Thyroid gland (tissue), 4 donors: ENCODE results near the gene CDK5R1. TPM values are rescaled to one million over a fixed set of nuclear protein-coding genes. Genes with fewer than 3 reads are reported as not detected.

Experiments used
- DNase-seq, 2 donors: peaks; one replicate each; pipeline ENCODE4 v3.0.0-alpha.2; 2019
- H3K27ac ChIP-seq, 3 donors: fragments of 200-600 bp; sonication (generic); 1 replicate in 2 of 3; 2 replicates in 1 of 3; pipeline ENCODE4 v1.5.1; 2016 to 2019; ENCODE audit warnings: mild to moderate bottlenecking in 1 of 3, moderate library complexity in 1 of 3
- H3K27me3 ChIP-seq: fragments of 200-600 bp; sonication (generic); one replicate; pipeline ENCODE4 v1.5.1; 2019
- H3K36me3 ChIP-seq, 2 donors: fragments of 200-600 bp; sonication (generic); one replicate each; pipeline ENCODE4 v1.5.1; 2016 to 2019
- H3K4me1 ChIP-seq, 2 donors: fragments of 200-600 bp; sonication (generic); one replicate each; pipeline ENCODE4 v1.5.1; 2017 to 2019
- H3K4me3 ChIP-seq, 3 donors: fragments of 200-600 bp; sonication (generic); replicated peaks in 1 of 3; 1 replicate in 2 of 3; 2 replicates in 1 of 3; pipeline ENCODE4 v1.5.1; 2016; ENCODE audit warnings: mild to moderate bottlenecking in 1 of 3
- H3K9me3 ChIP-seq: fragments of 200-600 bp; sonication (generic); one replicate; pipeline ENCODE4 v1.5.1; 2017
- POLR2A ChIP-seq, 2 donors: fragments of 450-650 bp; IDR thresholded peaks; one replicate each; pipeline ENCODE4 v1.6.1; 2017; ENCODE audit warnings: antibody characterized with exemption in 2 of 2, mild to moderate bottlenecking in 2 of 2, moderate library complexity in 1 of 2
- WGBS, 2 donors: methylation state at CpG; one replicate each; pipeline ENCODE4 v1.1.5; 2017; 5-methylcytosine and 5-hydroxymethylcytosine counted together
- intact Hi-C: fragments of 100-400 bp; cut with DNase I; formaldehyde crosslinking; loops from one replicate; pipeline ENCODE4 v1.15.1; 2023
- total RNA-seq, 4 donors: library from RNA; depleted of rRNA; stranded (reverse); fragments of >200 nt; gene quantifications; one replicate each; pipeline ENCODE4 v1.2.3, GENCODE V29; 2016
- TF ChIP-seq, protein P1 (sequence below), 6 experiments: fragments of 200-600 bp in 3 of 6; fragments of 450-650 bp in 3 of 6; sonication (generic) in 3 of 6; IDR thresholded peaks; one replicate each; pipeline ENCODE4 v1.5.1; 2016 to 2019; ENCODE audit warnings: antibody characterized with exemption in 6 of 6, mild to moderate bottlenecking in 2 of 6, inconsistent platforms in 1 of 6, moderate library complexity in 1 of 6

The CDK5R1 gene
- total RNA-seq, 4 donors from 2014 or later: 0.49 to 0.78 (median 0.58) TPM

DNA sequence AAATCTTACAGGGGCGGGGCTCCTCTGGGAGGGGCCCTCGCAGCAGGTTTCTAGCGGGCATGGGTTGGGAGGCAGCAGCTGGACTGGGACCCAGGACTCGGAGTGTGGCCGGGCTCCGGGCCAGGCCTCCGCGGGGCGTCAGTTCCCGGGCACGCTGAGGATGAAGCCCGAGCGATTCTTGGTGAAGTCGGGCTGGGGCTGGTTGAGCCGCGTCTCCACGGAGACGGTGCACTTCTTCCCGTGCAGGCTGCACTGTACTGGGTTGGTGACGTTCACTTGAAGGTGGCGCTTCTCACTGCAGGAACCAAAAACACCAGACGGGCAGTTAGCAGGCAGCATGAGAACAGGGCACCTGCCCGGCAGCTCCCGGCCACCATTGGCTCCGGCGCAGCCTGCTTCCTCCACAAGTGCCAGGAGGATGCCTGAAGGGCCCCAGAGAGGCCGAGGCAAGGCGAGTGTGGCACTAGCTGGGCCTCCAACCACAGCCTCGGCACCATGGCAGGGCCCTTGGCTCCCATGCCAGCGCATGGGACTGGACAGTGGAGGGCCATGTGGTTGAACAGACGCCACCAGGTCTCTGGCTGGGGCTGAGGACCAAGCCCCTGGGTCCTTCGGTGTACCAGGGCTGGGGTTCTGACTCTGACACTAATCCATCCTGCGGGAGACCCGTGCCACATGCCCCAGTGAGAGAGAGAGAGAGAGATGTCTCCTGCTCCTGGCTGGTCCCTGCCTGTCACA lies 8.0 kb downstream of the CDK5R1 start:
- WGBS, 2 donors: 89 to 93% methylated on average over 29 of the region's 34 CpGs
- Histone ChIP-seq H3K4me1 (no peaks in the 10 kb centered on the region), H3K36me3 (no peaks in the 10 kb centered on the region), H3K27ac (no peak overlapping the region), H3K27me3 (no peaks in the 10 kb centered on the region), H3K4me3 (no peak overlapping the region), H3K9me3 (no peaks in the 10 kb centered on the region)
- DNase-seq: no peak
- TF ChIP-seq POLR2A (IDR thresholded peaks at IDR 0.05): no peak
- TF ChIP-seq, protein P1, sequence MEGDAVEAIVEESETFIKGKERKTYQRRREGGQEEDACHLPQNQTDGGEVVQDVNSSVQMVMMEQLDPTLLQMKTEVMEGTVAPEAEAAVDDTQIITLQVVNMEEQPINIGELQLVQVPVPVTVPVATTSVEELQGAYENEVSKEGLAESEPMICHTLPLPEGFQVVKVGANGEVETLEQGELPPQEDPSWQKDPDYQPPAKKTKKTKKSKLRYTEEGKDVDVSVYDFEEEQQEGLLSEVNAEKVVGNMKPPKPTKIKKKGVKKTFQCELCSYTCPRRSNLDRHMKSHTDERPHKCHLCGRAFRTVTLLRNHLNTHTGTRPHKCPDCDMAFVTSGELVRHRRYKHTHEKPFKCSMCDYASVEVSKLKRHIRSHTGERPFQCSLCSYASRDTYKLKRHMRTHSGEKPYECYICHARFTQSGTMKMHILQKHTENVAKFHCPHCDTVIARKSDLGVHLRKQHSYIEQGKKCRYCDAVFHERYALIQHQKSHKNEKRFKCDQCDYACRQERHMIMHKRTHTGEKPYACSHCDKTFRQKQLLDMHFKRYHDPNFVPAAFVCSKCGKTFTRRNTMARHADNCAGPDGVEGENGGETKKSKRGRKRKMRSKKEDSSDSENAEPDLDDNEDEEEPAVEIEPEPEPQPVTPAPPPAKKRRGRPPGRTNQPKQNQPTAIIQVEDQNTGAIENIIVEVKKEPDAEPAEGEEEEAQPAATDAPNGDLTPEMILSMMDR (IDR thresholded peaks at IDR 0.05): no peak
- intact Hi-C loops: no loop called here

DNA sequence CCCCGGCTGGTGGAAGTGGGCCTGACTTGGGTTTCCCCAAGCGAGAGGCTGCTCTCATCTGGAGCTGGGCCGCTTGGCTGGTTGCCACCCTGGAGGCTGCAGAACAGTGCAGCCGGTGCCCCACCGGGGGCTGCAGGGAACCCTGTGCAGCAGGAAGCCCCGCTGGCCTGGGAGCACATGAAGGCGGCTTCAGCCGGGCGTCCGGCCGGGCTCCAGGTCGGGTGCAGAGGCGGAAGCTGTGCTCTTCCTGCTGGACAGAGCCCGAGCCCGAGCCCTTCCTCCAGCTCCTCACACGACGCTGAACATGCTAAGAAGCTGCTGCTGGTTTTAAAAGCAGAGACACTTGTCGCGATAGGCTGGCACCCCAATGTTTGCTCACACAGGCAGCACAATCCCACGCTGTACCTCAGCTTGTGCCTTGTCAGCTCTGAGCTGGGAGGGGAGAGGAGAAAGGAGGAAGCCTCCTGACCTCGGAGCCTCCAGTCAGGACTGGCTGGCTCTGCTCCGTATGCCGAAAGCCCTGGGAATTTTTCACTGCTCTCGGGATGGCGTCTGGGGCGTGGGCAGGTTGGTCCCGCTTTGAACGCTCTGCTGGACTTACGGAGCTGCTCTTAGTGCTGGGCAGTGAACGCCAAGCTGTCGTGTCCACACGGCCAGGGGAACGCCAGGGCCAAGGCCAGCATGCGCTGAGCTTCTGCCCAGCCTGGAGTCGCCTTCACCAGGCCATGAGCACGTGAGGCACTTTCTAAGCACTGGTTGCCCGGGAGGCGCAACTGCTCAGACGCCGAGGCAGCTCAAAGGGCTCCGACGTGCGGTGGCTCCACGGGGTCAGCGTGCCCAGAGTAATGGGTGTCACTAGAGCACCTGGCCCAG lies 8.8 kb downstream of the CDK5R1 start:
- DNase-seq: no peak
- H3K4me3 ChIP-seq: no peak overlapping the region

DNA sequence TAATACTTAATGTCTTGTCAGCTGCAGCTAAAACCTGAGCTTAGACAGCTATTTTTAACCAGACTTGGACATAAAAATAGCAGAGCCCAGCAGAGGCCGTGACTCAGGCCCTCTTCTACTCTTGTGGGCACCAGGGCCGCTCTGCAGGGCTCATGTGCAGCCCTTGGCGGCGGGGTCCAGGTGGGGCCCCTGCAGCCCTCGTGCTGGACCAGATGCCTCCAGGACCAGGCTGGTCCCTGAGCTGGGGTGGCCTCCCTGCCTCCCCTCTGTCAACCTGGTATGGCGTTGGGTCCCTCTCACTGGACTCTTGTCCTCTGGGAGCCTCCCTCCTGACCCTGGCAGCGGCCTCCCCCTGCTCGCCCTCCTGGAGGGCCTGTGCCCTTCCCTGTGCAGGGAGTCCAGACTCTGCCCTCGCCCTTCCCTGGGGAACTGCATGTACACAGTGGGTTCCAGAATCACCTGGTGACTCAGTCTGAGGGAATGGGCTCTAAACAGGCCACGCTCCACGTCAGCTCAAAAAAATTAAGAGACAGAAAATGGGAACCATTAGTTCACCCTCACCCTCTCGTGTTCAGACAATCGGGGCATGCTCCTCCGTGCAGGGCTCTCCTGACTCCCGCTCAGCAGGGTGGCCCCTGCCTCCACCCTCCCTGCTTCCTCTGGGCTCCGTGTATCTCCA lies 9.7 kb downstream of the CDK5R1 start:
- no peak for DNase-seq
- H3K36me3 ChIP-seq: no peaks in the 10 kb centered on the region
- 85 to 87% methylated on average over 7 to 16 of the region's 16 CpGs for WGBS, 2 donors
- no peaks in the 10 kb centered on the region for H3K9me3 ChIP-seq
- no peak overlapping the region for H3K27ac ChIP-seq
- no peak overlapping the region for H3K4me3 ChIP-seq
- intact Hi-C loops: no loop called here
- H3K4me1 ChIP-seq: no peaks in the 10 kb centered on the region
- H3K27me3 ChIP-seq: no peaks in the 10 kb centered on the region
- no peak for TF ChIP-seq POLR2A (IDR thresholded peaks at IDR 0.05)
- TF ChIP-seq, protein P1 (IDR thresholded peaks at IDR 0.05): no peak

More for the DNA sequence above, 8.8 kb downstream of the CDK5R1 start:
- 66 to 73% methylated on average over 15 to 38 of the region's 45 CpGs for WGBS, 2 donors
- H3K4me1 ChIP-seq: no peaks in the 10 kb centered on the region
- TF ChIP-seq, protein P1 (IDR thresholded peaks at IDR 0.05): no peak
- TF ChIP-seq POLR2A (IDR thresholded peaks at IDR 0.05): no peak
- intact Hi-C loops: no loop called here
- no peaks in the 10 kb centered on the region for H3K36me3 ChIP-seq
- H3K9me3 ChIP-seq: no peaks in the 10 kb centered on the region
- H3K27me3 ChIP-seq: no peaks in the 10 kb centered on the region
- H3K27ac ChIP-seq: no peak overlapping the region

DNA sequence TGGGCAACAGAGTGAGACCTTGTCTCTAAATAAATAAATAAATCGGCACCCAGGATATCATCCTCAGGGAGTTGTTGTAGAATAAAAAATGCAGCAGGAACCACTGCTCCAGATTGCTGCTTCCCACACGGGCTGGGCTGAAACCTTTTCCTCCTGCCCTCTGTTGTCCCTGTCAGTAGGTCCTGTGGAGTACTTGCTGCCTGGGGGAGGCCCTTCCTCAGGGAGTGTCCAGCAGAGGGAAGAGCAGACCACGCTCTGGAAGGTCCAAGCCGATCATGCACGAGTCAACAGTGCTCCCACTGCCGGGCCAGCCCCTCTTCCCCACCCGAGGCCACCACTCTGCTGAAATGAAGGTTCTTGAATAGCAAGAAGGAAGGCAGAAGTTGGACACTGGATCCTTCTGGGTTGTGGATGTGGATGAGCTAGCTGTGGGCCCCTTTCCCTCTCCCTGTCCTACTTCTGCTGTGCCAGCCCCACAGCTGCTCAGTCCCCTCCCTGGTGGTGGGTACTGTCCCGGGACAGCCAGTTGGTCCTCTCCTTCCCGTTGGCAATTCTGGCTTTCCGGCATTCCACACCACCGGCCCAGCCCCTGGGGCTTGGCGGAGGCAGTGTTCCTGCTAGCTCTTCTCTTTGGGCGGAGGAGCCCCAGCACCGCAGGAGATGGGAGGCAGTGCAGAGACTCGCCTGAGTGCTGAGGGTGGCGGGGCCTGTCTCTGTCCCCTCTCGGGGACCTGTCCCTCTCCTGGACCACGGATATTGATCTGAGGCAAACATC lies 10.8 kb downstream of the CDK5R1 start:
- WGBS, 2 donors: 85% methylated on average over 12 to 17 of the region's 18 CpGs
- Histone ChIP-seq H3K4me3 (no peak overlapping the region), H3K9me3 (no peaks in the 10 kb centered on the region), H3K4me1 (no peaks in the 10 kb centered on the region), H3K27ac (no peak overlapping the region), H3K27me3 (no peaks in the 10 kb centered on the region), H3K36me3 (no peaks in the 10 kb centered on the region)
- intact Hi-C loops: no loop called here
- TF ChIP-seq, protein P1 (IDR thresholded peaks at IDR 0.05): no peak
- no peak for TF ChIP-seq POLR2A (IDR thresholded peaks at IDR 0.05)
- no peak for DNase-seq
